HG03095 (cell line): Measurements from ENCODE around the gene SERPINE2.
"Not testable (repeated sequence)": the region's sequence is repeated elsewhere in the genome, so short reads cannot be mapped to it uniquely, and the experiment has no call there.

Source experiments
- ATAC-seq: cut with Tn5 transposase; IDR thresholded peaks from one replicate; pipeline ENCODE4 v1.9.1; 2021; ENCODE audit warnings: moderate library complexity; ENCODE audit not compliant: unreplicated experiment

Gene SERPINE2

DNA sequence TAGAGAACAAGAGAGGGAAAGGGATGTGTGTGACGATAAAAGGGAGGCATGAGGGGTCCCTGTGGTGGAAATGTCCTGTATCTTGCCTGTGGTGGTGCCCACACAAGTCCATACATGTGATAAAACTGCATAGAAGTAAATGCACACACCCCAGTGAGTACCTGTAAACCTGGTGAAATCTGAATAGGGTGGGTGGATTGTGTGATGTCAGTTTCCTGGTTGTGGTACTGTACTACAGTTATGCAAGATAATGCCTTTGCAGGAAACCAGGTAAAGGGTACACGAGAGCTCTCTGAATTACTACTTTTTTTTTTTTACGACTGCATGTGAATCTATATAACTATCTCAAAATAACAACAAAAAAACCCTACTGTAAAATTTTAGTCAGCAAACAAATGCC, 22.1 kb downstream of the SERPINE2 start:
- ATAC-seq, result no peak

DNA sequence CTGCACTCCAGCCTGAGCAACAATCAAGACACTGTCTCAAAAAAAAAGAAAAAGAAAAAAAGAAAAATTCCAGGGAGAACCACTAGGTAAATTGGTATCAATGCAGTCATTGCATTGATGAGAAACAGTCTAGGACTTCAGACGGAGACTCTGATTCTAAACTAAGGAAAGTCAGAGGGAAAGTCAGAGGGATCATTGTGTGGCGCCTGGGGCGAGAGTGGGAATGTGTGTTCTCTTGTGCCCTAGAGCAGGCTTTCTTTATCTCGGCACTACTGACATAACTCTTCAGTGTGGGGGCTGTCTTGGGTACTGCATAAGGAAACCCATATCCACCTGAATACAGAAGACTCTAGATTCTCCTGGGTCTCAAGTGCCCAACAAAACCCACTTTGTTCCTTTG, 24.8 kb downstream of the SERPINE2 start:
- ATAC-seq, result no peak

DNA sequence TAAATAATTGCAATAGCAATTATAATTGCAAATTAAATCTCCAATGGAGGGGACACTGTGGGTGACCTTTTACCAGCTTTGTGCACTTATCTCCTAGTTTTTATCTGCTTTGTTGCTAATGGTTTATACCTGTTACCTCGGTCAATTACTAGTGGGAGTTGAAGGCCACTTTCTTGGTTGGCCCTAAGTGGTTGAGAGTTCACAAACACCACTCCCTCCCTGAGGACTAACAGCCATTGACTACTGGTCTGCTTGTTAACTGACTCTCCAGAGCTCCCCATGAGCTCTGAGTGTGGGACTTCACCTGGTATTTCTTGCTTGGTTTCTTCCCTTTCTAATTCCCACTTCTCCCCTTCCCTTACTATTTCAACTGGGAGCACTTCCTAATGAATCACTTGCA, 27.2 kb downstream of the SERPINE2 start:
- ATAC-seq, result no peak

DNA sequence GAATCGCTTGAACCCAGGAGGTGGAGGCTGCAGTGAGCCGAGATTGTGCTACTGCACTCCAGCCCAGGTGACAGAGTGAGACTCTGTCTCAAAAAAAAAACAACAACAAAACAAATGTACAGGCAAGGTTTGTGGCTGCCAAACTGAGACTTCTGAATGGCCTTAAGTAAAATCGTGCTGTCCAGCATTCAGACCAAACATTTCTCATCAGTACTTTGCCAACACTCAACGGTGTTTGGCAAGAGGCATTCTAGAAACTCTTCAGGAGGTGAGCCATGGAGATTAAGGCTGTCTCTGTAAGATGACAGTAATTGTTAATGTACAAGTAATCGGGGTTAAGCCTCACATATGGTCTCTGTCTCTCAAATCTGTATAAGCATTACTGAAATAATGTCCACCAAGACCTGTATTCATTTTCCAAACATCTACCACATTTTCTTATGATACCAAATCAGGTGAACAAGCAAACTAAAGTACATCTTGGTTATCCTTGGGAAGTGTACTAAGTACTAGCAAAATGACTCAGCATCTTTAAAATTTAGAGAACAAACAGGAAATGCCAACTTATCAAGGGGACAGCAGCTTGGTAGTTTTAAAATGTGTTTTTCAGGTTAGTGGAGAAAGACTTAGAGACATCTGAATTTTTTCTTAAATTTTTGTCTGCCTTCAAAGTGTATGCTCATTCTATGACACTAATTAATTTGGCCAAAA, 29.3 kb downstream of the SERPINE2 start:
- ATAC-seq, result no peak

DNA sequence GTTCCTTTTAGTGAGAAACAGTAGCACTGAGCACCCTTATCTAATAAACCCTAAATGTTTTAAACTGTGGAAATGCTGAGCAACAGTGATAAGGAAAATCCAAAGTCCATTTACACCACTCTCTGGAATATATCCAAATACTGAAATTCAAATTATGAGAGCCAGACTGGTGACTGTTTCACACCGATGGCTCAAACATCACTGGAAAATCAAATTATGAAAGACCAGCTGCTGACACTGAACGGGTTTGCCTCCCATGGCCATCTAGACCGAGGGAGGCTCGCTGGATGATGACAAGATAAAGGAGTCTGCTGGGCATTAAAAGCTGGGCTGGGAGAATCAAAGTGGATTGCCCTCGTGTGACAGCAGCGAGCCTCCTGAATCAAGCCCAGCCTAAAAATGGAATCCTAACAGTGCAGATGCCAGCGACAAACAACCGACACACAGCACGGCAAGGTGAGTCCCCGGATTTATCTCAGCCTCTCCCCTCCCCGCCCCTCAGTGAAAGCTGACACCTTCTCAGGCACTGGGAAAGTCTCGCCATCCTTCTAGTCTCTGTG, 30.3 kb downstream of the SERPINE2 start:
- ATAC-seq, result no peak

DNA sequence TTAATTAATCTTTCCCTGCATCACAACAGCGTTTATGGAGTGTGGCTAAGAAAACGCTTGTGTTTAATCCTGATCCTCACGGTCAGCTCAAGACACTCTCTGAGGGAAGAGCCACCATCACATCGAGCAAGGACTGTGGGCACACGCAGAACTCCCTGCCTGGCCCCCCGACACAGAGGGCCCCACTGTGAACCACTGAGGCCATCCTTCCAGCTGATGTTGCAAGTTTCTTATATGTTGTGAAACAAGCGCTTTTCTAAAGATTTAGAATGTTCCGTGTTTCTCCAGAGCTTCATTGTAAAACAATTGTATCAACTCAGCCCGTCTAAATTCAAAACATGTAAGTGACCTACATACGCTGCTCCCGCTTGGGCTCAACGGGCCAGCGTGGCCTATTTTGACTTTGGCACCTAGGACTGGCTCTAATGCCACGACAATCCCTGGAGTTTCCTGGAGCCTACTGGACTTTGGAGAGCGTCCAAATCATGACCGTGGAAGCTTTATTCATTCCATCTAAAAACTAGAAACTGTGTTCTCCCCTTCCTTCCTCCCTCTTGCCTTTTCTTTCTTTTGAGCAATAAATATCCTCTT, 34.9 kb downstream of the SERPINE2 start:
- ATAC-seq, result no peak

DNA sequence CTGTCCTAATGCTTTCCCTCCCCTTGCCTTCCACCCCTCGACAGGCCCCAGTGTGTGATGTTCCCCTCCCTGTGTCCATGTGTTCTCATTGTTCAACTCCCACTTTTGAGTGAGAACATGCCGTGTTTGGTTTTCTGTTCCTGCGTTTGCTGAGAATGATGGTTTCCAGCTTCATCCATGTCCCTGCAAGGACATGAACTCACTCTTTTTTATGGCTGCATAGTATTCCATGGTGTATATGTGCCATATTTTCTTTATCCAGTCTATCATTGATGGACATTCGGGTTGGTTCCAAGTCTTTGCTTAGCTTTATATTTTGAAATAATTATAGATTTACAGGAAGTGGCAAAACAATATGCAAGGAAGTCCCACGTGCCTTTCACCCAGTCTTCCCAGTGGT, 38.4 kb downstream of the SERPINE2 start:
- not testable (repeated sequence) for ATAC-seq

DNA sequence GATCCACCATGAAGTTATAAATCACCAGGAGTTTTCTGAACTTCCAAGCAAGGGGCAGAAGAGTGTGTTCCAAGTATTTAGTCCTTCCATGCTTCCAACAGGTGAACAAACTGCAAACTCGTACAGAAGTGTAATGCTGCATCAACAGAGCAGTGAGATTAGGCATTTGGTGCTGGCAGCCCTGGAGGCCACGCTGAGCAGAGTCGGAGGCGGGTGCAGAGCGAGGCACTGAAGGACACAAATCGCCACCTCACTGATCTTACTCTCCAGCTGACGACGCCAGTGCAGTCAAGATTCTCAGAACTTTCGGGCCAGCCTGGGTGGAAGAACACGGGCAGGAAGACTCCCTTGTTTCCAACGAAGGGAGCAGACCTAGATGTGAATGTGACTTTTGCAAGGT, 39.2 kb downstream of the SERPINE2 start:
- no peak for ATAC-seq

DNA sequence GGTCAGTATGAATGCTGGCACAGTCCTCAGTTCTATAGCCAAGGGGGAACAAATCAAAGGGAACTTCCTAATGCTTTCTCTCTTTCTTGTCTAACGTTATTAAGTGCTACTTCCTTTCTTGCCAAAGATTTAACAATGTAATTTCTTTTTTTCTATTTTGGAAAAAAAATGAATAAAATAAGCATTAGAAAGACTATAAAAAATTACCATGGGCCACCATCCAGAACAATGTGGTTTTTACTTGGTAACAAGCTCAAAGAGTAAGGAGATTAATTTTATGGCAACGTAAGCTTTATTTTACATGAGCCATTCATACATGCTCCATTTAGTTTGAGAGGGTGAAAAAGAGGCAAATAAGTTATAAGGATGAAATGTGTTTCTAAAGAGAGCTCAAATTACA, 40.1 kb downstream of the SERPINE2 start:
- no peak for ATAC-seq

DNA sequence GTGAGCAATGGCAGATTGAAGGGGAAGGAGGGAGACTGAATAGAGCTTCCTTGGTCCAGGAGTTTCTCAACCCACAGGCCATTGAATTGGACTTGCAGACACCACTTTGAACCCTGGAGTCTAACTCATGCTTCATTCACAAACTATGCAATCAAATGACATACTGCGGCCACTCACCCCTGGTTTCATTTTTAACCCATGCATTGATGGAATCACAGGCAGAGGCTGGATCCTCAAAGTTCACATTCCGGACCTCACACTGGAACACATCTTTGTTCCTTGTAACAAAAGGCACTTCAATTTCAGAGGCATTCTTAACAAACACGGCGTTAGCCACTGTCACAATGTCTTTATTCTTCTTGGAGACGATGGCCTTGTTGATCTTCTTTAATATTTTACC, 41.1 kb downstream of the SERPINE2 start:
- ATAC-seq, result no peak

DNA sequence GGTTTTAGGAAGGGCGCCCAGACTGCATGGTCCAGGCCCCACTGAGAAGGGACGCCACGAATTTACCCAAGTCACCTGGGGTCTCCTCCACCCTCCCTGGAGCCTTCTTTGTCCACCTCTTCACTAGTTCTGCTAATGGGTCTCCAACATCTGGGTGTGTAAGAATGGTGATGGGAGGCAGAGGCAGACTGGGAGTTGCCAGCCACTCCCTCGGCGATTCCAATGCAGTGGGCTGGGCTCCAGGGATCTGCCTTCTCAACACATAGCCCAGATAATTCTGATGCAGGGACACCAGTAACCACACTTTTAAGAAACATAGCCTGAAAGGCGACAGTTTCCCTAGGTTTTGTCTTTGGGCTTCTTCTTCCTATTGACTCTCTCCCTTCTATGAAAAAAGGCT, 42.7 kb downstream of the SERPINE2 start:
- no peak for ATAC-seq

DNA sequence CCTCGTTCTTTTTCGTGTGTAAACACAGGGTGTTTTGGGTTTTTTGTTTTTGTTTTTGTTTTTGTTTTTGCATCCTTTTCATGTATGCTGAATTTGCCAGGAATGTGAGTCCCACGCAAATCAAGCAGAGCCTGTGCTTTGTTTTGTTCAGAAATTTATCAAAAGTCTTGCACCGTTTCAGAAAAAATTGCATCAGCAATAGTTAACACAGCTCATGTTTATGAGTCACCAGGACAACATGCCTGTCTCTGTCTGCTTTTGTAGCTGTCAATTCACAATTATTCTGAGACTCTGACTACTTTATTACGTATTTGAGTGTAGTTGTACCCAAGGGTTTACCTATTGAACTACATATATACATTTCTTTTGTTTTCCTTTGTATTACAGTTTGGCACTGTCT, 43.5 kb downstream of the SERPINE2 start:
- no peak for ATAC-seq

DNA sequence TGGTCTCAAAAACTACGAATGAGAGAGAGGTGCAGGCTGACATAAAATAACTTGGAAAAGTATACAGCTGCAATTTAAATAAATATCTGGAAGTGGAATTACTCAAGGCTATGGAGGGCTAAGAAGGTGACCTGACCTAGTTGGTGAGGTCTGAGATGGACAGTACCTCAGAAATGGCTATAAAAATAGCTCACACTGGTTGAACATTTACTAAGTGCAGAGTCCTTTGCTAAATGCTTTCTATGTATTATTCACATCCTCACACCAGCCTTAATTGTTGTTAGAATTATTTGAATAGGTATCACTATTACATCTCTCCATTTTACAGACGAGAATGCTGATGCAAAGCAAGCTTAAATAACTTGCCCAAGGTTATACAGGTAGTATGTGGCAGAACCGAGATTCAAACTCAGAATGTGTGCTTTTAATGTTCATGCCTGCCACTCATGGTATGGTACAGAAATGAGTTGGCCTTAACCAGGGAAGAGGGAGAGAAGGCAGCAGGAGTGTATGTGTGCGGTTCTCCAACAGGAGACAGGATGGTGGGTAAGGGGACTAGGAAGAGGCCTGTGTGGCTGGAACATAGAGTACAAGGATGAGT, 44.4 kb downstream of the SERPINE2 start:
- no peak for ATAC-seq

DNA sequence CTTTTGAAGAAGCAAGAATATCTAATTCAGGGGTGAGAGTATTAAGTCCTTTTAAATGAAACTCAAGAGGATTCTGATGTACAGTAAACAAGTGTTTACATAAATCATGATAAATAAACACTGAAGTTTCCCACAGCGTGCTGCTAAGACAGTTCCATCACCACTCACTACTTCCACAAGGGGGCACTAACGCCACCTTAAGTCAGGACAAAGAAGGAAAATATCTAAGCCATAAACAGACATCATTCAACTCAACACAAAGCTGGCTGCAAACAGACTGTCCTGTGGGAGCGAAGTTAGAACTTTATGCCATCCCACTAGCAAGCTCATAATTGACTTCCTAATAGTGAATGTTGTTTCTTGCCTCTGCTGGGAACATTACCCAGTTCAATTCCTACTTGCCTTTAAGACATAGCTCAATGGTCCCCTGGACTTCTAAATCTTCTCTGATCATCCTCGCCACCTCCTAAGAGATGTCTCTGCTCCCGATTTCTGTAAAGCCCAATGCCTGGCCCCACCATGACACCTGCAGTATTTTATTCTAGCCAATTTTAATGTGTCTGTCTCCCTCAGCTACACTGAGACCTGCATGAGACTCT, 45.4 kb downstream of the SERPINE2 start:
- ATAC-seq, result peak; percentile 67

DNA sequence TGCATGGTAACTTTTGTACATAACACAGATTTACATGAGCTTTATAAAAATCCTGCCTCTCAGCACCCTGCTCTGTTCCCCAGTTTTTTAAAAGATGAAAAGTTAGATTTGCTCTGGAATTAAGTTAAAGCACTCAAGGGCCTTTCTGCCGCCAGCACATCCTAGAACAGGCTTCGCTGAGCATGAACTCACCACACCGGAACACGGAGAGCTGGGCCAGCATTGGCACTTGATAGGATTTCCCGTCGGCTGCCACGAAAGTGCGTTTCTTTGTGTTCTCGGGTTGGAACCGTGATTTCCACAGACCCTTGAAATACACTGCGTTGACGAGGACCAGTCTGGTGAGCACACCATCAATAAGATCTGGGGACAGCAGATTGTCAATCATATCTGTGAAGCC, 47.5 kb downstream of the SERPINE2 start:
- no peak for ATAC-seq

DNA sequence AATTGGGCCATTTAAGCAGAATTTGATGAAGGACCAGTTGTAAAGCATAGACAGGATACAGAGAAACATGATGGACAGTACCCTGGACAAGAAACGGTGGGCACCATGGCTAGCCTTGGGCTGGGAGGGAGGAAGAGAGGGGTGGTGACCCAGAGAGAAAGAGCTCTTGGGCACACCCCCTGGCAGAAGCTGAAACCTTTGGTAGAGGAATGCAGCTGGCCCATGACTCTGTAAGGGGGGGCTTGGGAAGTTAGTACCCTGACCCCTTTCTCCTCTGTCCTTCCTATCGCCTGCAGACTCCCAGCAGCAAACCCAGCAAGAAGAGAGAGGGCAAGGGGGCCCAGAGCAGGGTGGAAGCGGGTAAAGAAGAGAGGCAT, 49.2 kb downstream of the SERPINE2 start:
- ATAC-seq, result no peak

DNA sequence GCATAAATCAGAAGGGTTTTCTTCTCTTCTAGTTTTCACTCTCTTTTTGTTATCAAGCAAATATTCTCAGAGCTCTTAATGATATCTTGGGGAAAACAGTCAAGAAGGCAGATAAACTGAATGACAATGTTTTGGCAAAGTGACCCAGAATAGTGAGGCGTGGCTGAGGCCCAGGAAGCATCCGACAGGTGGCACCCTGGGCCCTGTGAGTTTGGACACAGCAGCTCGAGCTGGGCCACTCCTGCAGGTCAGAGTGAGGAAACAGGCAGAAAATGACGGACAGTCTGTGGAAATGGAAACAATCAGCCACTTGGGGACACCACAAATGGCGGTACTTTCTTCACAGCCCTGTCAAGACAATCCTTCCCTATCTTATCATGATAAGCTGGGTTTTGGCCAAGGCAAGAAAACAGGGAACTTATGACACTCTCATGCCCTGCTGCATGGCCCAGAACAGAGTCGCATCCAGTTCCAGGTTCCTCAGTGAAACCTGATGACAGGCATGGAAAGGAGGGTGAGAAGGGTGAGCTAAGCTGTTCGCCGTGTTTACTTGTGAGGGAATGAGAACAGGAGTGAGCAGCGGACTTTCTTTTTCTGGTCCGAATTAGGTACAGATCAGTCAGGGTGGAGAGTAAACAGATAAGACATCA, 49.8 kb downstream of the SERPINE2 start:
- ATAC-seq, result no peak

DNA sequence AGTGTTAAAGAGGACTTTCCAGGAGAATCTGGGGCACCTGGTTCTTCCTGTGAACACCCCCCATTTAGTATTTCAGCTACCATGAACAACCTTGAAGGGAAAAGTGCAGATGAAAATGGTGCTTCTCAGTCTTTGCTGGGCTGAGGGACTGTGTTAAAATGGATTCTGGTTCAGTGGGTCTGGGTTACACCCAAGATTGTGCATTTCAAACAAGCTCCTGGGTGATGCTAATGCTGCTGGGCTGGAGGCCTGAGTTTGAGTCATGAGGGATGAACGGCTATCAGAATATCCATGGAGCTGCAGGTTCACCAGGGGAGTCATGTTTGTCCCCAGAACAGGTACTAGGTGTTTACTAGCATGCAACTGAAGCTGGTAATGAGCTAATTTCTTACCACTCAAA, 57.8 kb downstream of the SERPINE2 start:
- ATAC-seq, result no peak

DNA sequence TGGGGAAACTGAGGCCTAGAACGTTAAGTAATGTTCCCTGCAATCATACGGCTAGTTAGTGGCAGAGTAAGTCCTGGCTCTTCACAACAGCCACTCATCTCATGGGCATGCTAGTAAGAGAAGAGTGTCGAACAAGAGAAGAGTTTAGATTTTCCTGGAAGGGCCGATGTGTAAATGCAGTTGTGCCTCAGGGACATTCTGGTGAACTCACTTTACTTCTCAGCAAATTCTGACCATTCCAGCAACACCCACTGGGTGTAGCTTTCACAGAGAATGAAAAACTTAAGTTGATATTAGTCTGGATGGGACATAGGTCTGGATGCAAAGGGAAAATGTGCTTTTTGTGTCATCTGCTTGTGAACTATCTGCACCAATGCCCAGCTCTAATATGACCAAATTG, 58.3 kb downstream of the SERPINE2 start:
- no peak for ATAC-seq

DNA sequence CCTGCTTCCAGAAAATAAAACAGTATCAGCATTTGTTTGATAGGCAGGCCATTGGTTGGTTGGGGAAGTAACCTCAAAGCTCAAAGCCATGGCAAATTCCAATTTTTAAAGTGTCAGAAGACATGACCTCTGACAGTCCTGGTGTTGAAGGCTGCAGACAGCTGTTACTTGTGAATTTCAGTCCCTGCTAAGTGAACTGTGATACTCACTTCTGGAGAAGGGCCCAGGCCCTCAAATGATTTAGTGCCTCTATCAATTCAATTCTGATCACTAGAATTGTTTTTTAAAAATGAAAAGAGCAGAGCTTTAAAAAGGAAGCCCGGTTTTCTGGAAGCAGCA, 58.7 kb downstream of the SERPINE2 start:
- ATAC-seq, result no peak

DNA sequence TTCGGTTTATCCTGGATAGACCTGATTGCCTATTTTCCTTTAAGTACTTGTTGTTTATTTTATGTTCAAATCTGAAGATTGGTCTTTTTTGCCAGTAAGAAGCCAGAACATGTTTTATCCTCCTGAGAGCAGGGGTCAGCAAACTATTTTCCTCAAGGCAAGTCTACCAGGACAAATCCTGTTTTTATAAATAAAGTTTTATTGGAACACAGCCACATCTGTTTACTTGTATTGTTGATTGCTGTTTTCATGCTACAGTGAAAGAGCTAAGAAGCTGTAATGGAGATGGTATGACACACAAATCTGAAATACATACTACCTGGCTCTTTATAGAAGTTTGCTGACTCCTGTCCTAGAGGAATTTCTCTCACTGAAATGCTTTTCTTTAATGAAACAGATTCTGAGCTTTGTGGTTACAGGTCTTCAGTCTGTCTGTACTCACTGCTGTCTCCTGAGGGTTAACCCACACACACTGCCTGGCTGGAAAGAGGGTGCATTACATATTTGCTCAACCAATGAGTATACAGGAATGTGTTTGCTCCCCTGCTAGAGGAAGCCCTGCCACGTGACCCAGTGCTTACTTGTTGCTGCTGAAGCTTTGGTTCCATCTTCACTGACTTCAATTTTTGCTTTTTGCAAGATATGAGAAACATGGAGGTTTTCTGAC, 59.2 kb downstream of the SERPINE2 start:
- no peak for ATAC-seq
